Kidney (tissue), 14 donors: ENCODE data around the gene RNF207. TPM values are rescaled to one million over a fixed set of nuclear protein-coding genes. Genes with fewer than 3 reads are reported as not detected.

ENCODE experiments used
- DNase-seq, 5 donors: peaks; one replicate each; pipeline ENCODE4 v3.0.0-alpha.2; 2013 to 2020
- FAIRE-seq: peaks from 2 replicates; lab custom pipeline; 2012; peaks lifted over from hg19 to GRCh38; lab: Jason Lieb, UNC
- H3K27ac ChIP-seq, 2 donors: one replicate each; pipeline ENCODE4 v1.7.0; 2013; ENCODE audit warnings: low read depth in 2 of 2, low read length in 2 of 2, inconsistent platforms in 1 of 2
- H3K27me3 ChIP-seq: one replicate; pipeline ENCODE4 v1.7.1; 2013; ENCODE audit warnings: low read length, inconsistent platforms; ENCODE audit not compliant: control insufficient read depth, insufficient read depth
- H3K36me3 ChIP-seq, 3 donors: one replicate each; pipeline versions ENCODE4 v1.7.0 to v1.7.1; 2013; ENCODE audit warnings: low read length in 3 of 3, control low read depth in 1 of 3, inconsistent platforms in 1 of 3; ENCODE audit not compliant: insufficient read depth in 3 of 3, control insufficient read depth in 2 of 3
- H3K4me1 ChIP-seq, 3 donors: one replicate each; pipeline versions ENCODE4 v1.7.0 to v1.7.1; 2013; ENCODE audit warnings: low read length in 3 of 3, inconsistent platforms in 1 of 3, low read depth in 1 of 3; ENCODE audit not compliant: control insufficient read depth in 2 of 3, insufficient read depth in 2 of 3
- H3K4me3 ChIP-seq, 3 donors: one replicate each; pipeline versions ENCODE4 v1.7.0 to v1.8.1; 2013; ENCODE audit warnings: low read length in 3 of 3, control low read depth in 1 of 3, inconsistent platforms in 1 of 3
- H3K9ac ChIP-seq, 3 donors: one replicate each; pipeline versions ENCODE4 v1.7.0 to v1.7.1; 2013; ENCODE audit warnings: low read length in 3 of 3, control low read depth in 1 of 3, inconsistent platforms in 1 of 3
- H3K9me3 ChIP-seq, 3 donors: one replicate each; pipeline versions ENCODE4 v1.7.0 to v1.7.1; 2013; ENCODE audit warnings: low read length in 3 of 3, control low read depth in 1 of 3, inconsistent platforms in 1 of 3; ENCODE audit not compliant: control insufficient read depth in 2 of 3, insufficient read depth in 1 of 3
- CTCF ChIP-seq: IDR thresholded peaks from 3 replicates; pipeline ENCODE4 v1.5.1; 2012; ENCODE audit warnings: mild to moderate bottlenecking, moderate library complexity, borderline replicate concordance; ENCODE audit not compliant: insufficient read depth; ENCODE audit errors: extremely low read depth
- intact Hi-C: fragments of 100-400 bp; cut with DNase I; formaldehyde crosslinking; loops from one replicate; pipeline ENCODE4 v1.11.1; 2022
- polyA plus RNA-seq: library from polyadenylated mRNA; stranded (reverse); fragments of 350-450 nt; fragmentation: Illumina TruSeq; extraction: RNeasy Lipid Tissue Mini Kit (QIAGEN cat#74804); gene quantifications from one replicate; pipeline ENCODE4 v1.2.3, GENCODE V29; 2014; ENCODE audit warnings: low read depth, low replicate concordance; ENCODE audit not compliant: insufficient read depth
- total RNA-seq: library from RNA; stranded (reverse); fragmentation: NEBNext Ultra II Directional; extraction: Animal tissue kit (Norgen Biotek cat#: 25700); gene quantifications from one replicate; pipeline ENCODE4 v1.2.1, GENCODE V29; 2021
- donor health status: control.
- donor health status: control.
- donor health status: control.
- donor health status: control.
- donor health status: control.
- donor health status: DM: yes; HTN: yes; CAD: no.
- donor health status: Normal renal cell carcinoma (clear cell type).

The RNF207 gene
- total and polyA plus RNA-seq, 2 donors from 2014 or later = 7.7 to 43.6 TPM

- DNase-seq (peak in 2 of 5 donors; percentile 66 to 70), FAIRE-seq (no peak)
- H3K4me1 ChIP-seq = peaks cover 0 to 5% (median 0%) of the 10 kb centered on the region in 3 donors
- H3K27ac ChIP-seq = no peak overlapping the region
- H3K9ac ChIP-seq = no peak overlapping the region
- H3K27me3 ChIP-seq = no peaks in the 10 kb centered on the region
- no peaks in the 10 kb centered on the region for H3K9me3 ChIP-seq
- H3K4me3 ChIP-seq = no peak overlapping the region
- intact Hi-C loops = no loop called here
- TF ChIP-seq CTCF = no peak
- no peaks in the 10 kb centered on the region for H3K36me3 ChIP-seq
These were observed 4.0 kb downstream of the RNF207 start for GRCh38 chr1:6209661-6210580.

DNA sequence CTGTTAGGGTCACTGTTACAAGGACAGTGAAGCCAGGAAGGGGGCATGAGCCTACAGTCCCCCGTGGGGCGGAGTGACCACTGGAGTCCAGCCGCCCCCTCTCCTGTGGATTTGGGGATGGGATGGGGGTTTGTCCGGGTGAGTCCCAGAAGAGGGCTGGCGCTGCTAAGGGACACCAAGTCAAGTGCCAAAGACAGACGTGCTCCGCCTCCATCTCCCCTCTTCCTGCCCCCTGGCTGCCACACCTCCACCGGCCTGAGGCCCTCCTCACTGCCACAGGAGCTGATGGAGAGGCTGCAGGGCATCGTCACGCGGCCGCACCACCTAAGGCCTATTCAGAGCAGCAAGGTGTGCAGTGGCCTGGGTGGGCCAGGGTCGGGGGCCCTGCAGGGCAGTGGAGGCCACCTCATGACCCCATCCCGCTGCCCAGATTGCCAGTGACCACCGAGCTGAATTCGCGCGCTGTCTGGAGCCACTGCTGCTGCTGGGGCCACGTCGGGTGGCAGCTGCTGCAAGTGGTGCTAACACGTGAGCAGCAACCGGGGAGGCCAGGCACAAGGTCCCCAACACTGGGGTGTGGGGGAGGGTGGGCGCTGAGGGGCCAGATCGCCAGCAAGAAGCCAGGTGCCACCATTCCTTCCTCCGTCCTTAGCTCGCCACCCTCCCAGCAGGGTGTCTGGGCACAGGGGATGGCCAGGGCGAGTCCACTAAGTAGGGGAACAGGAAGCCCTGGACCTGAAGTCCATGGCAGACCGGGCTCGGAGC lies 4.9 kb downstream of the RNF207 start:
- H3K9me3 ChIP-seq = no peaks in the 10 kb centered on the region
- H3K27me3 ChIP-seq = no peaks in the 10 kb centered on the region
- no peak for TF ChIP-seq CTCF
- H3K27ac ChIP-seq = no peak overlapping the region
- peaks cover 0 to 3% (median 0%) of the 10 kb centered on the region in 3 donors for H3K4me1 ChIP-seq
- FAIRE-seq (no peak), DNase-seq (peak in 2 of 5 donors; percentile 59 to 68)
- no peaks in the 10 kb centered on the region for H3K36me3 ChIP-seq
- no peak overlapping the region for H3K4me3 ChIP-seq
- intact Hi-C loops = no loop called here
- no peak overlapping the region for H3K9ac ChIP-seq

DNA sequence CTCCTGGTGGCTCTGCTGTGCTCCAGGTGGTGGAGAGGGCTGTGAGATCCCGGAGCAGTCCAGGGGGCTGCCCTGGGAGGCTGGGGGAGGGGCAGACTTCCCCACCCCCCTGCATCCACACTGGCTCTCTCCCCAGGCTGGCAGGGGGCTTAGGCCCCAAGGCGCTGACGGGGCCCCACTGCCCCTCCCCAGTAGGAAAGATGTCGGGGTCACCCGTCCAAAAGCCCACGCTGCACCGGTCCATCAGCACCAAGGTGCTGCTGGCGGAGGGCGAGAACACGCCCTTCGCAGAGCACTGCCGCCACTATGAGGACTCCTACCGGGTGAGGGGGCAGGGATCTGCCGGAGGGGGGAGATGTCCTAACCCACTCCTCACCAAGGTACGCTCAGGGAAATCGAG lies 5.8 kb downstream of the RNF207 start:
- H3K9me3 ChIP-seq = no peaks in the 10 kb centered on the region
- H3K36me3 ChIP-seq = peaks cover 0 to 2% (median 0%) of the 10 kb centered on the region in 3 donors
- TF ChIP-seq CTCF = no peak
- FAIRE-seq (no peak), DNase-seq (no peak)
- intact Hi-C loops = no loop called here
- no peak overlapping the region for H3K9ac ChIP-seq
- H3K4me3 ChIP-seq = no peak overlapping the region
- no peaks in the 10 kb centered on the region for H3K27me3 ChIP-seq
- no peak overlapping the region for H3K27ac ChIP-seq
- H3K4me1 ChIP-seq = peaks cover 0 to 3% (median 0%) of the 10 kb centered on the region in 3 donors
